PC-9 (cell line): ENCODE data around the gene CPLANE1. TPM values are rescaled to one million over a fixed set of nuclear protein-coding genes. Genes with fewer than 3 reads are reported as not detected.

Experiments used
- BruUV-seq: library from RNA; stranded (reverse); fragments of 400-500 nt; replicated peaks from 2 replicates; lab custom pipeline; 2021; lab: Mats Ljungman, UMichigan
- CTCF ChIA-PET: fragments of 300-600 bp; sonication (Branson Sonifier 250); formaldehyde crosslinking; loops from one replicate; lab custom pipeline; 2022; ENCODE audit warnings: antibody characterized with exemption; lab: Charles Lee
- POLR2A ChIA-PET: fragments of 300-600 bp; sonication (Branson Sonifier 250); formaldehyde crosslinking; loops from one replicate; lab custom pipeline; 2022; ENCODE audit warnings: antibody characterized with exemption; ENCODE audit not compliant: unreplicated experiment; lab: Charles Lee
- DNase-seq, 2 experiments: peaks; one replicate each; pipeline versions ENCODE4 v3.0.0 to v3.0.0-alpha.2; 2015 to 2022; ENCODE audit warnings: mixed read lengths in 1 of 2
- H2AFZ ChIP-seq: fragments of 200-600 bp; sonication (generic); 2 replicates; pipeline ENCODE4 v1.8.1; 2017; ENCODE audit warnings: antibody characterized with exemption
- H3F3A ChIP-seq: fragments of 200-600 bp; sonication (generic); 2 replicates; pipeline ENCODE4 v1.8.1; 2017; ENCODE audit warnings: antibody characterized with exemption, mild to moderate bottlenecking, low read depth; ENCODE audit not compliant: insufficient read depth
- H3K27ac ChIP-seq: fragments of 200-600 bp; sonication (generic); 2 replicates; pipeline ENCODE4 v1.6.1; 2016; ENCODE audit warnings: mixed run types
- H3K27me3 ChIP-seq: fragments of 200-600 bp; sonication (generic); 2 replicates; pipeline ENCODE4 v1.6.1; 2016; ENCODE audit warnings: low read depth, mixed run types; ENCODE audit not compliant: insufficient read depth
- H3K36me3 ChIP-seq: fragments of 200-600 bp; sonication (generic); 2 replicates; pipeline ENCODE4 v1.6.1; 2016; ENCODE audit warnings: low read depth, mixed run types
- H3K4me1 ChIP-seq: fragments of 200-600 bp; sonication (generic); replicated peaks from 2 replicates; pipeline ENCODE4 v1.6.1; 2016; ENCODE audit warnings: mixed run types; ENCODE audit not compliant: insufficient read depth
- H3K4me2 ChIP-seq: fragments of 200-600 bp; sonication (generic); 2 replicates; pipeline ENCODE4 v1.6.1; 2017; ENCODE audit warnings: mixed run types
- H3K4me3 ChIP-seq: fragments of 200-600 bp; sonication (generic); 2 replicates; pipeline ENCODE4 v1.6.1; 2016; ENCODE audit warnings: mixed run types
- H3K79me2 ChIP-seq: fragments of 200-600 bp; sonication (generic); 2 replicates; pipeline ENCODE4 v1.6.1; 2017; ENCODE audit warnings: low read depth, mixed run types
- H3K9me2 ChIP-seq: fragments of 200-600 bp; sonication (generic); 2 replicates; pipeline ENCODE4 v1.8.1; 2017; ENCODE audit warnings: mild to moderate bottlenecking; ENCODE audit not compliant: insufficient read depth
- H3K9me3 ChIP-seq: fragments of 200-600 bp; sonication (generic); 2 replicates; pipeline ENCODE4 v1.8.1; 2016; ENCODE audit warnings: low read depth; ENCODE audit not compliant: insufficient read depth
- H4K20me1 ChIP-seq: fragments of 200-600 bp; sonication (generic); 2 replicates; pipeline ENCODE4 v1.8.1; 2017; ENCODE audit not compliant: insufficient read depth
- CTCF ChIP-seq: fragments of 200-600 bp; sonication (generic); conservative IDR thresholded peaks from 2 replicates; pipeline ENCODE4 v1.6.1; 2017; ENCODE audit warnings: mixed run types, antibody characterized with exemption, mild to moderate bottlenecking, moderate library complexity
- EZH2 ChIP-seq: fragments of 200-600 bp; sonication (generic); IDR thresholded peaks from 2 replicates; pipeline ENCODE4 v1.8.0; 2017; ENCODE audit warnings: antibody characterized with exemption, low read depth
- intact Hi-C: fragments of 100-400 bp; cut with micrococcal nuclease; formaldehyde crosslinking; loops from one replicate; pipeline ENCODE4 v1.10.0; 2022; ENCODE audit not compliant: unreplicated experiment
- total RNA-seq: library from RNA; stranded (reverse); gene quantifications from 2 replicates; pipeline ENCODE4 v1.2.3, GENCODE V29; 2021

Gene CPLANE1
- total RNA-seq, 1 experiment from 2014 or later = 45.5 TPM

- no peak for TF ChIP-seq EZH2
- no peak for TF ChIP-seq CTCF
- Histone ChIP-seq H3K4me1 (no peaks in the 10 kb centered on the region), H4K20me1 (no peaks in the 10 kb centered on the region), H3K9me2 (peaks cover 10% of the 10 kb centered on the region; the same call in 1 of the 2 replicates), H3K27me3 (no peaks in the 10 kb centered on the region), H3F3A (no peaks in the 10 kb centered on the region; the same call in 1 of the 2 replicates), H3K27ac (no peak overlapping the region), H3K79me2 (no peaks in the 10 kb centered on the region), H3K9me3 (no peaks in the 10 kb centered on the region), H3K4me2 (no peak overlapping the region), H3K4me3 (no peak overlapping the region), H3K36me3 (peaks cover 5% of the 10 kb centered on the region; the same call in 1 of the 2 replicates), H2AFZ (no peak overlapping the region)
- no TSS peak for BruUV-seq
- no peak for DNase-seq
- CTCF ChIA-PET = no interaction called here
- POLR2A ChIA-PET = no interaction called here
- intact Hi-C loops = no loop called here
These were observed 64.3 kb downstream of the CPLANE1 start for GRCh38 chr5:37184748-37185364.

- Histone ChIP-seq H3K36me3 (peaks cover 5% of the 10 kb centered on the region; the same call in 1 of the 2 replicates), H3K9me2 (peaks cover 10% of the 10 kb centered on the region; the same call in 1 of the 2 replicates), H4K20me1 (no peaks in the 10 kb centered on the region), H2AFZ (no peak overlapping the region), H3K27me3 (no peaks in the 10 kb centered on the region), H3K9me3 (no peaks in the 10 kb centered on the region), H3K4me2 (no peak overlapping the region), H3F3A (no peaks in the 10 kb centered on the region; the same call in 1 of the 2 replicates), H3K79me2 (no peaks in the 10 kb centered on the region), H3K4me3 (no peak overlapping the region), H3K27ac (no peak overlapping the region), H3K4me1 (no peaks in the 10 kb centered on the region)
- no peak for TF ChIP-seq CTCF
- no TSS peak for BruUV-seq
- CTCF ChIA-PET = no interaction called here
- DNase-seq = no peak
- POLR2A ChIA-PET = no interaction called here
- intact Hi-C loops = no loop called here
These were observed 66.5 kb downstream of the CPLANE1 start for GRCh38 chr5:37182667-37183066.

- no peak overlapping the region for H2AFZ ChIP-seq
- H3K27me3 ChIP-seq = no peaks in the 10 kb centered on the region
- TF ChIP-seq EZH2 (no peak), CTCF (no peak)
- no peaks in the 10 kb centered on the region for H3K4me1 ChIP-seq
- intact Hi-C loops = loop anchor here (5.0 kb wide), 1 partner anchor 713 kb away; no protein-coding TSS in a partner anchor
- ChIA-PET POLR2A (no interaction called here), CTCF (no interaction called here)
- H3K27ac ChIP-seq = no peak overlapping the region
- no peak for DNase-seq
- H3K4me3 ChIP-seq = no peak overlapping the region
- H3K4me2 ChIP-seq = no peak overlapping the region
- H3K9me3 ChIP-seq = no peaks in the 10 kb centered on the region
- H3K36me3 ChIP-seq = no peaks in the 10 kb centered on the region
- H4K20me1 ChIP-seq = no peaks in the 10 kb centered on the region
- no TSS peak for BruUV-seq
- H3K9me2 ChIP-seq = 0 out of 2 replicates have a peak, but pooled peaks cover under 1% of the 10 kb centered on the region
- H3K79me2 ChIP-seq = no peaks in the 10 kb centered on the region
- no peaks in the 10 kb centered on the region; the same call in 1 of the 2 replicates for H3F3A ChIP-seq
These were observed 74.2 kb downstream of the CPLANE1 start for GRCh38 chr5:37174928-37175327.
